ENCODE measurements around the gene PRKAB2. TPM values are rescaled to one million over a fixed set of nuclear protein-coding genes. Genes with fewer than 3 reads are reported as not detected.
A peak's percentile ranks its signal among the peaks of the same experiment; 100 is the strongest.

The PRKAB2 gene
- total and polyA plus RNA-seq, 2 of the 13 experiments (the other 11 are each of a cell fraction or from before 2014, with no cell fraction given), result 44.0 to 118 TPM

DNA sequence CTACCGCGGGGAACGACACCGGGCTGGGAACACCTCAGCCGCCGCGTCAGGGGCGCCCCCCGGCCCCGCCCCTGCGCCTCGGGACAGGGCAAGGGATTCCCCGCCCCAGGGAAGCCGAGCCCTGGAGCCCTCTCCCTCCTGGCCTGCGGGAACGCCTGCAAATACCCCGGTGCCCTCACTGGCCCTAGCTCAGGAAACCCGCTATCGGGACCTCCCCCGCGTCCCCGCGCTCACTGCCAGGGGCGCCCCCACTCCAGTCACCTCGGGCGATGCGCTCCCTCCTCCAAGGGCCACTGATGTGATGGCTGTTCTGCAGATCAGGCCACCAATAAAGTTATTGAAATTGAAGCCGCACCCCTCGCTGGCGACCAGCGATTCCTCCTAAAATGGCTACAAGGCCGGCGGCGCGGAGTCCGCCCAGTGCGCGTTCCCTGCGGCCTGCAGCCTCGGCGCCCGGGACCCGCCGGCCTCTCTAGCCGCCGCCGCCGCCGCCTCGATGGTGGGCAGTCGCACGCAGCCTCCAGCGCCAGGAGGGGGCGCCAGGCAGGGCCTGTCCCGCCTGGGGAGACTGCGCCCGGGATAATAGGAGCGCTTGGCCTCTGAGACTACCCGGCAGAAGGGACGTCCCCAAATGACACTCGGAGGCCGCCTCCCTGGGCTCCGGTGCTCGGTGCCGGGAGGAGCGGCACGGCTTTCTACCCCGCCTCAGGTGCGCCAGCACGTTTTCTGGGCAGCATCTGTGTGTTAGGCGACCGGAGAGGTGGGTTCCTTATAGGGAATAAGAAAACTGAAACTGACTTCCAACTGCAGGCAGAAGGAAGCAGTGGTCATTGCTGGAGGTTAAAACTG, at the start of gene PRKAB2 (continued):
- TF ChIP-seq, protein P1, sequence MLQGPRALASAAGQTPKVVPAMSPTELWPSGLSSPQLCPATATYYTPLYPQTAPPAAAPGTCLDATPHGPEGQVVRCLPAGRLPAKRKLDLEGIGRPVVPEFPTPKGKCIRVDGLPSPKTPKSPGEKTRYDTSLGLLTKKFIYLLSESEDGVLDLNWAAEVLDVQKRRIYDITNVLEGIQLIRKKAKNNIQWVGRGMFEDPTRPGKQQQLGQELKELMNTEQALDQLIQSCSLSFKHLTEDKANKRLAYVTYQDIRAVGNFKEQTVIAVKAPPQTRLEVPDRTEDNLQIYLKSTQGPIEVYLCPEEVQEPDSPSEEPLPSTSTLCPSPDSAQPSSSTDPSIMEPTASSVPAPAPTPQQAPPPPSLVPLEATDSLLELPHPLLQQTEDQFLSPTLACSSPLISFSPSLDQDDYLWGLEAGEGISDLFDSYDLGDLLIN (CRISPR knock-in tag; IDR thresholded peaks at IDR 0.05; ENCODE audit: borderline replicate concordance), result peak; percentile 67; the same call in 1 of the 2 replicates
- TF ChIP-seq HNF4G (IDR thresholded peaks at IDR 0.05; ENCODE audit: borderline replicate concordance, low read depth, low read length) (no peak; the same call in 1 of the 2 replicates), HNF4G (CRISPR knock-in tag; IDR thresholded peaks at IDR 0.05; ENCODE audit: borderline replicate concordance, low read depth) (peak; percentile 57; the same call in 1 of the 2 replicates), SSRP1 (CRISPR knock-in tag; IDR thresholded peaks at IDR 0.05) (no peak), ZNF431 (CRISPR knock-in tag; IDR thresholded peaks at IDR 0.05; ENCODE audit: borderline replicate concordance, low read depth) (peak; percentile 72; the same call in 1 of the 2 replicates), HOMEZ (CRISPR knock-in tag; IDR thresholded peaks at IDR 0.05; ENCODE audit: low read depth) (no peak; the same call in 1 of the 2 replicates), MTF1 (CRISPR knock-in tag; IDR thresholded peaks at IDR 0.05) (no peak), ZFP1 (CRISPR knock-in tag; IDR thresholded peaks at IDR 0.05) (peak; percentile 33), HNF4A (CRISPR knock-in tag; IDR thresholded peaks at IDR 0.05) (peak; percentile 30), ZNF34 (CRISPR knock-in tag; IDR thresholded peaks at IDR 0.05; ENCODE audit: borderline replicate concordance) (0 out of 2 replicates have a peak, but pooled peaks have one; percentile 72), ZMYM3 (CRISPR knock-in tag; IDR thresholded peaks at IDR 0.05) (no peak), CCAR2 (optimal IDR thresholded peaks at IDR 0.05; ENCODE audit: low read depth, low read length) (peak; percentile 53), TBX3 (IDR thresholded peaks at IDR 0.05; ENCODE audit: borderline replicate concordance) (peak; percentile 53; the same call in 1 of the 2 replicates), PRDM10 (CRISPR knock-in tag; IDR thresholded peaks at IDR 0.05; ENCODE audit: low read depth) (peak; percentile 94), ZMYM2 (CRISPR knock-in tag; IDR thresholded peaks at IDR 0.05) (no peak), ZNF652 (CRISPR knock-in tag; IDR thresholded peaks at IDR 0.05; ENCODE audit: borderline replicate concordance, low read depth) (no peak), ZNF292 (CRISPR knock-in tag; IDR thresholded peaks at IDR 0.05; ENCODE audit: borderline replicate concordance, low read depth) (no peak)
- TF ChIP-seq, protein P2, sequence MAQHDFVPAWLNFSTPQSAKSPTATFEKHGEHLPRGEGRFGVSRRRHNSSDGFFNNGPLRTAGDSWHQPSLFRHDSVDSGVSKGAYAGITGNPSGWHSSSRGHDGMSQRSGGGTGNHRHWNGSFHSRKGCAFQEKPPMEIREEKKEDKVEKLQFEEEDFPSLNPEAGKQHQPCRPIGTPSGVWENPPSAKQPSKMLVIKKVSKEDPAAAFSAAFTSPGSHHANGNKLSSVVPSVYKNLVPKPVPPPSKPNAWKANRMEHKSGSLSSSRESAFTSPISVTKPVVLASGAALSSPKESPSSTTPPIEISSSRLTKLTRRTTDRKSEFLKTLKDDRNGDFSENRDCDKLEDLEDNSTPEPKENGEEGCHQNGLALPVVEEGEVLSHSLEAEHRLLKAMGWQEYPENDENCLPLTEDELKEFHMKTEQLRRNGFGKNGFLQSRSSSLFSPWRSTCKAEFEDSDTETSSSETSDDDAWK (CRISPR knock-in tag; IDR thresholded peaks at IDR 0.05), result no peak
- TF ChIP-seq, protein P3, sequence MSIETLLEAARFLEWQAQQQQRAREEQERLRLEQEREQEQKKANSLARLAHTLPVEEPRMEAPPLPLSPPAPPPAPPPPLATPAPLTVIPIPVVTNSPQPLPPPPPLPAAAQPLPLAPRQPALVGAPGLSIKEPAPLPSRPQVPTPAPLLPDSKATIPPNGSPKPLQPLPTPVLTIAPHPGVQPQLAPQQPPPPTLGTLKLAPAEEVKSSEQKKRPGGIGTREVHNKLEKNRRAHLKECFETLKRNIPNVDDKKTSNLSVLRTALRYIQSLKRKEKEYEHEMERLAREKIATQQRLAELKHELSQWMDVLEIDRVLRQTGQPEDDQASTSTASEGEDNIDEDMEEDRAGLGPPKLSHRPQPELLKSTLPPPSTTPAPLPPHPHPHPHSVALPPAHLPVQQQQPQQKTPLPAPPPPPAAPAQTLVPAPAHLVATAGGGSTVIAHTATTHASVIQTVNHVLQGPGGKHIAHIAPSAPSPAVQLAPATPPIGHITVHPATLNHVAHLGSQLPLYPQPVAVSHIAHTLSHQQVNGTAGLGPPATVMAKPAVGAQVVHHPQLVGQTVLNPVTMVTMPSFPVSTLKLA (IDR thresholded peaks at IDR 0.05), result no peak
